B cell (primary cell): ENCODE data around the gene SYTL1. TPM values are rescaled to one million over a fixed set of nuclear protein-coding genes. Genes with fewer than 3 reads are reported as not detected.
A peak's percentile ranks its signal among the peaks of the same experiment; 100 is the strongest.

ENCODE experiments used
- ATAC-seq: fragments of 200-7000 bp; cut with Tn5 transposase; one replicate; pipeline ENCODE4 v1.10.0; 2021; ENCODE audit warnings: low read depth, mild to moderate bottlenecking, moderate number of reproducible peaks, moderate library complexity
- CTCF ChIA-PET: fragments of 350-600 bp; sonication (Branson Sonifier 250); formaldehyde crosslinking; loops from one replicate; lab custom pipeline; 2021; ENCODE audit warnings: antibody characterized with exemption, inconsistent platforms; lab: Charles Lee
- POLR2A ChIA-PET: fragments of 350-600 bp; sonication (Branson Sonifier 250); formaldehyde crosslinking; loops from one replicate; lab custom pipeline; 2021; ENCODE audit warnings: antibody characterized with exemption; lab: Charles Lee
- DNase-seq: peaks from one replicate; pipeline ENCODE4 v3.0.0; 2013
- H2AFZ ChIP-seq: 2 replicates; pipeline ENCODE4 v1.6.1; 2012; ENCODE audit warnings: mild to moderate bottlenecking, low read depth, low read length; ENCODE audit not compliant: insufficient read depth, poor library complexity, severe bottlenecking
- H3K27ac ChIP-seq, 2 donors: 1 replicate in 1 of 2; 2 replicates in 1 of 2; pipeline ENCODE4 v1.5.1; 2012 to 2013; ENCODE audit warnings: low read length in 2 of 2, mild to moderate bottlenecking in 2 of 2, moderate library complexity in 1 of 2
- H3K27me3 ChIP-seq, 4 experiments: fragments of 200-600 bp in 1 of 4; sonication (generic) in 1 of 4; replicated peaks in 1 of 4; 1 replicate in 2 of 4; 2 replicates in 2 of 4; pipeline versions ENCODE4 v1.6.1 to v1.7.0; 2013 to 2016; ENCODE audit warnings: low read length in 3 of 4, mild to moderate bottlenecking in 2 of 4, mixed read lengths in 1 of 4, moderate library complexity in 1 of 4; ENCODE audit not compliant: insufficient read depth in 4 of 4, control insufficient read depth in 3 of 4; ENCODE audit errors: control extremely low read depth in 1 of 4
- H3K36me3 ChIP-seq, 2 experiments: replicated peaks in 1 of 2; 1 replicate in 1 of 2; 2 replicates in 1 of 2; pipeline versions ENCODE4 v1.6.1 to v1.7.1; 2013; ENCODE audit warnings: low read length in 1 of 2; ENCODE audit not compliant: insufficient read depth in 2 of 2, control insufficient read depth in 1 of 2; ENCODE audit errors: control extremely low read depth in 1 of 2, extremely low read depth in 1 of 2
- H3K4me1 ChIP-seq, 2 donors: fragments of 200-600 bp in 1 of 2; sonication (generic) in 1 of 2; 1 replicate in 1 of 2; 2 replicates in 1 of 2; pipeline versions ENCODE4 v1.5.1 to v1.6.1; 2013 to 2017; ENCODE audit warnings: low read length in 2 of 2; ENCODE audit not compliant: control insufficient read depth in 2 of 2, insufficient read depth in 2 of 2
- H3K4me2 ChIP-seq: replicated peaks from 2 replicates; pipeline ENCODE3; 2012; ENCODE audit warnings: mild to moderate bottlenecking, low read depth, low read length; ENCODE audit not compliant: poor library complexity, severe bottlenecking
- H3K4me3 ChIP-seq, 5 experiments: fragments of 200-600 bp in 1 of 5; sonication (generic) in 1 of 5; 1 replicate in 3 of 5; 2 replicates in 2 of 5; pipeline versions ENCODE4 v1.5.1 to v1.7.0; 2011 to 2016; ENCODE audit warnings: low read length in 4 of 5, mild to moderate bottlenecking in 4 of 5, low read depth in 2 of 5, control low read depth in 1 of 5, moderate library complexity in 1 of 5; ENCODE audit not compliant: insufficient read depth in 1 of 5; ENCODE audit errors: control extremely low read depth in 1 of 5, extremely low read depth in 1 of 5
- H3K79me2 ChIP-seq: fragments of 200-600 bp; sonication (generic); one replicate; pipeline ENCODE4 v1.6.0; 2016; ENCODE audit warnings: low read length; ENCODE audit not compliant: control insufficient read depth, insufficient read depth
- H3K9ac ChIP-seq: fragments of 200-600 bp; sonication (generic); 2 replicates; pipeline ENCODE4 v1.6.1; 2017; ENCODE audit warnings: mild to moderate bottlenecking, low read length, moderate library complexity
- H3K9me3 ChIP-seq, 3 donors: one replicate each; pipeline versions ENCODE4 v1.6.1 to v1.7.1; 2013; ENCODE audit warnings: low read length in 2 of 3; ENCODE audit not compliant: control insufficient read depth in 2 of 3, insufficient read depth in 1 of 3; ENCODE audit errors: control extremely low read depth in 1 of 3
- H4K20me1 ChIP-seq: 2 replicates; pipeline ENCODE4 v1.6.0; 2012; ENCODE audit warnings: mild to moderate bottlenecking, low read length; ENCODE audit not compliant: insufficient read depth, control insufficient read depth, poor library complexity, severe bottlenecking
- H3K27ac Mint-ChIP-seq: one replicate; pipeline ENCODE4 v1.8.0; 2021; ENCODE audit warnings: mixed read lengths
- H3K27me3 Mint-ChIP-seq: one replicate; pipeline ENCODE4 v1.8.0; 2021; ENCODE audit warnings: mixed read lengths
- H3K4me1 Mint-ChIP-seq: one replicate; pipeline ENCODE4 v1.8.0; 2021; ENCODE audit warnings: mixed read lengths
- H3K4me3 Mint-ChIP-seq: one replicate; pipeline ENCODE4 v1.8.0; 2021; ENCODE audit warnings: mixed read lengths
- H3K9me3 Mint-ChIP-seq: one replicate; pipeline ENCODE4 v1.8.0; 2022; ENCODE audit warnings: mixed read lengths; ENCODE audit not compliant: insufficient read depth
- CTCF ChIP-seq: fragments of 200-600 bp; IDR thresholded peaks from one replicate; pipeline ENCODE4 v1.8.0; 2022; ENCODE audit warnings: antibody characterized with exemption, mild to moderate bottlenecking
- EZH2 ChIP-seq: IDR thresholded peaks from 2 replicates; pipeline ENCODE4 v1.6.1; 2012; ENCODE audit warnings: borderline replicate concordance, low read depth, mild to moderate bottlenecking, moderate library complexity, low read length; ENCODE audit not compliant: insufficient read depth, poor library complexity, severe bottlenecking
- WGBS: methylation state at CpG from one replicate; pipeline ENCODE4 v1.1.5; 2013; ENCODE audit warnings: missing lambda C conversion rate; ENCODE audit not compliant: insufficient coverage; 5-methylcytosine and 5-hydroxymethylcytosine counted together
- intact Hi-C: fragments of 100-400 bp; cut with micrococcal nuclease; formaldehyde crosslinking; loops from one replicate; pipeline ENCODE4 v1.10.0; 2022
- polyA minus RNA-seq: library from RNA; depleted of rRNA, polyadenylated mRNA; stranded (reverse); fragments of >200 nt; gene quantifications from 2 replicates; pipeline ENCODE4 v1.2.3, GENCODE V29; 2012
- polyA plus RNA-seq: library from polyadenylated mRNA; depleted of rRNA; stranded (reverse); fragments of >200 nt; gene quantifications from 2 replicates; pipeline ENCODE4 v1.2.3, GENCODE V29; 2012
- total RNA-seq, 2 donors: library from RNA; stranded (reverse); fragments of 120-200 nt in 1 of 2; gene quantifications; 1 replicate in 1 of 2; 2 replicates in 1 of 2; pipeline versions ENCODE4 v1.2.3 to v1.2.4, GENCODE V29; 2013 to 2022

SYTL1 gene, protein sequence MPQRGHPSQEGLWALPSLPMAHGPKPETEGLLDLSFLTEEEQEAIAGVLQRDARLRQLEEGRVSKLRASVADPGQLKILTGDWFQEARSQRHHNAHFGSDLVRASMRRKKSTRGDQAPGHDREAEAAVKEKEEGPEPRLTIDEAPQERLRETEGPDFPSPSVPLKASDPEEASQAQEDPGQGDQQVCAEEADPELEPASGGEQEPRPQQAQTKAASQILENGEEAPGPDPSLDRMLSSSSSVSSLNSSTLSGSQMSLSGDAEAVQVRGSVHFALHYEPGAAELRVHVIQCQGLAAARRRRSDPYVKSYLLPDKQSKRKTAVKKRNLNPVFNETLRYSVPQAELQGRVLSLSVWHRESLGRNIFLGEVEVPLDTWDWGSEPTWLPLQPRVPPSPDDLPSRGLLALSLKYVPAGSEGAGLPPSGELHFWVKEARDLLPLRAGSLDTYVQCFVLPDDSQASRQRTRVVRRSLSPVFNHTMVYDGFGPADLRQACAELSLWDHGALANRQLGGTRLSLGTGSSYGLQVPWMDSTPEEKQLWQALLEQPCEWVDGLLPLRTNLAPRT
- 156 and 159 TPM in 2 replicates for total RNA-seq
- total RNA-seq (2013), result 125 TPM
- polyA plus RNA-seq, result 444 and 459 TPM in 2 replicates
- 92.7 and 139 TPM in 2 replicates for polyA minus RNA-seq

DNA sequence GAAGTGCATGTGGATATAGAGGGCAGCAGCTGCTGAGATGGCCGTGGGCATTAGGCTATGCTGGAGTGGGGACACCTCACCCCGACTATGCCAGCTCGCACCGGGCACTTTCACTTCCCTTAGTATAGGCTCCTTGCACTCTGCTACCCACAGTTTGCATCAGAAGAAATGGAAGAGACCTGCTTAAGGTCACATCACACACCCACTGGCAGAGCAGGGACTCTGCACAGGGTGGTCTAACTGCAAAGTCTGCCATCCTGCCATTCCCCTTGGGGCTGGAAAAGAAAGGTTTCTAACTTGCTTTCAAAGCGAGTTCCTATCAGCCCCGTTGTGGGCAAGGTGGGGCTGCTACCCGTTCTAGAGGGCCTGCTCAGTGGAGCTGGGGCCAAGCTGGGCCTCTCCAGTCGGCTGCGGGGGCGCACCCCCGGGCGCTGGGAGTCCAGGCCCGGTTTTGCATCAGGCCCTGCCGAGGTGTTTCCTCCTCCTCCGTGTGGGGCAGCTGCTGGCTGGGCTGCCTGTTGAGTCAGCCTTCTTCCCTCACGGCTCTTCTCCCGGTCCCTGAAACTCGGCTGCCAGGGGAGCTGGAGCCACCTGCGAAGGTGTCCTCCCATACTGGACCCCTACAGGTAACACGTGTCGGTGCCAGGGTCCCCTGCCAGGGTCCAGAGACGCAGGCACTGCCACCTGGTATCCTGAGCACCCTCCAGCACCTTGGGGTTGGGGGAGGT, at the start of gene SYTL1:
SYTL1 (plus strand) TSS at position 498 of the 728 bp plus-strand sequence. CDS start 3,313 bp downstream, outside the sequence.
- TF ChIP-seq CTCF (no peak), EZH2 (no peak)
- Histone ChIP-seq H3K4me3 (peak within 1 kb of the TSS; percentile 61 to 89 (median 79)), H4K20me1 (no peaks in the 10 kb centered on the region), H3K79me2 (peaks cover 41% of the 10 kb centered on the region), H3K27me3 (no peaks in the 10 kb centered on the region), H2AFZ (peak within 1 kb of the TSS; percentile 84), H3K4me1 (peaks cover 37 to 59% of the 10 kb centered on the region in 2 donors), H3K36me3 (peaks cover 0 to 22% of the 10 kb centered on the region in 2 experiments), H3K9ac (peak within 1 kb of the TSS; percentile 77), H3K9me3 (peaks cover 0 to 7% (median 0%) of the 10 kb centered on the region in 3 donors), H3K27ac (peak within 1 kb of the TSS; percentile 85 to 88), H3K4me2 (peak within 1 kb of the TSS; percentile 89)
- Mint-ChIP-seq H3K4me3 (peak within 1 kb of the TSS; percentile 96), H3K4me1 (peaks cover 64% of the 10 kb centered on the region), H3K27ac (peak within 1 kb of the TSS; percentile 98), H3K27me3 (no peaks in the 10 kb centered on the region), H3K9me3 (no peaks in the 10 kb centered on the region)
- ChIA-PET CTCF (interaction anchor here (0.6 to 12.7 kb wide), 21 partner anchors 8 to 321 kb away, joined by 3 to 132 read pairs (median 4); partner anchors contain the start of gene MAP3K6), POLR2A (interaction anchor here (0.7 to 2.1 kb wide), 10 partner anchors 8 to 791 kb away, joined by 3 to 16 read pairs (median 4); partner anchors contain the start of genes MAP3K6 and WASF2)
- peak; percentile 89 for DNase-seq
- intact Hi-C loops, result loop anchor here (1.0 kb wide), 4 partner anchors 8 to 24 kb away; partner anchors contain the start of gene TMEM222
- 0% methylated on average over 18 of the region's 22 CpGs for WGBS
- peak; percentile 78 for ATAC-seq
